Panc1 (cell line): Measurements from ENCODE around the gene CDYL. TPM values are rescaled to one million over a fixed set of nuclear protein-coding genes. Genes with fewer than 3 reads are reported as not detected.

ENCODE experiments used
- ATAC-seq: fragments of 200-7000 bp; cut with Tn5 transposase; 2 replicates; pipeline ENCODE4 v1.9.1; 2020; ENCODE audit warnings: mild to moderate bottlenecking, moderate library complexity
- BruUV-seq: library from RNA; stranded (reverse); fragments of 400-500 nt; replicated peaks from 2 replicates; lab custom pipeline; 2021; lab: Mats Ljungman, UMichigan
- CTCF ChIA-PET: fragments of 300-600 bp; sonication (Branson Sonifier 250); formaldehyde crosslinking; loops from one replicate; lab custom pipeline; 2022; ENCODE audit warnings: antibody characterized with exemption; lab: Charles Lee
- POLR2A ChIA-PET: fragments of 300-600 bp; sonication (Branson Sonifier 250); formaldehyde crosslinking; loops from one replicate; lab custom pipeline; 2022; ENCODE audit warnings: antibody characterized with exemption; lab: Charles Lee
- DNase-seq: peaks from one replicate; pipeline ENCODE4 v3.0.0-alpha.2; 2010; ENCODE audit warnings: low read depth, low spot score
- H3K27ac ChIP-seq: 2 replicates; pipeline ENCODE4 v1.5.1; 2011; ENCODE audit warnings: mild to moderate bottlenecking, low read length, inconsistent platforms
- H3K27me3 ChIP-seq: fragments of 200-500 bp; sonication (Bioruptor generic); 2 replicates; pipeline ENCODE4 v1.6.0; 2014; ENCODE audit warnings: low read length, inconsistent platforms; ENCODE audit not compliant: control insufficient read depth, insufficient read depth
- H3K36me3 ChIP-seq: fragments of 200-500 bp; sonication (Bioruptor generic); 2 replicates; pipeline ENCODE4 v1.5.1; 2014; ENCODE audit warnings: inconsistent platforms, mild to moderate bottlenecking, low read length, moderate library complexity; ENCODE audit not compliant: control insufficient read depth, insufficient read depth
- H3K4me1 ChIP-seq: 2 replicates; pipeline ENCODE4 v1.5.1; 2011; ENCODE audit warnings: inconsistent platforms, mild to moderate bottlenecking, low read length, moderate library complexity; ENCODE audit not compliant: control insufficient read depth, insufficient read depth
- H3K4me3 ChIP-seq, 2 experiments: 2 replicates each; pipeline ENCODE4 v1.5.1; 2011 to 2012; ENCODE audit warnings: low read depth in 2 of 2, low read length in 2 of 2, mild to moderate bottlenecking in 2 of 2, inconsistent platforms in 1 of 2, moderate library complexity in 1 of 2
- H3K9me3 ChIP-seq: fragments of 200-500 bp; sonication (Bioruptor generic); 2 replicates; pipeline ENCODE4 v1.5.1; 2014; ENCODE audit warnings: low read depth, mild to moderate bottlenecking, inconsistent platforms, low read length, moderate library complexity; ENCODE audit not compliant: control insufficient read depth, insufficient read depth
- POLR2AphosphoS5 ChIP-seq: IDR thresholded peaks from 2 replicates; pipeline ENCODE4 v1.6.1; 2012; ENCODE audit warnings: mild to moderate bottlenecking, low read depth, low read length, moderate library complexity
- SIN3A ChIP-seq: IDR thresholded peaks from 2 replicates; pipeline ENCODE4 v1.6.1; 2012; ENCODE audit warnings: low read depth, mild to moderate bottlenecking, low read length, moderate library complexity, borderline replicate concordance; ENCODE audit not compliant: insufficient read depth
- TCF7L2 ChIP-seq: IDR thresholded peaks from 2 replicates; pipeline ENCODE4 v1.6.1; 2011; ENCODE audit warnings: mild to moderate bottlenecking, low read depth, low read length, inconsistent platforms
- in situ Hi-C: cut with HindIII; loops from 2 replicates; pipeline ENCODE4 v1.10.0; 2016; ENCODE audit warnings: low sequenced_read_pairs, low pct_unique_long_range_greater_than_20kb
- intact Hi-C: fragments of 100-400 bp; cut with micrococcal nuclease; formaldehyde crosslinking; loops from one replicate; pipeline ENCODE4 v1.10.0; 2022; ENCODE audit not compliant: unreplicated experiment
- total RNA-seq: library from RNA; stranded (reverse); gene quantifications from one replicate; pipeline ENCODE4 v1.2.1, GENCODE V29; 2021; ENCODE audit not compliant: unreplicated experiment
- TF ChIP-seq, protein P1 (sequence below): fragments of 450-650 bp; IDR thresholded peaks from 2 replicates; pipeline ENCODE4 v1.5.1; 2017; ENCODE audit warnings: mild to moderate bottlenecking
- TF ChIP-seq, protein P2 (sequence below), 2 experiments: IDR thresholded peaks; 2 replicates each; pipeline ENCODE4 v1.6.1; 2011 to 2012; ENCODE audit warnings: low read depth in 2 of 2, control low read depth in 1 of 2, low read length in 1 of 2, mild to moderate bottlenecking in 1 of 2, moderate library complexity in 1 of 2; ENCODE audit not compliant: insufficient read depth in 1 of 2

CDYL gene
- total RNA-seq, 1 experiment from 2014 or later = 61.4 TPM

DNA sequence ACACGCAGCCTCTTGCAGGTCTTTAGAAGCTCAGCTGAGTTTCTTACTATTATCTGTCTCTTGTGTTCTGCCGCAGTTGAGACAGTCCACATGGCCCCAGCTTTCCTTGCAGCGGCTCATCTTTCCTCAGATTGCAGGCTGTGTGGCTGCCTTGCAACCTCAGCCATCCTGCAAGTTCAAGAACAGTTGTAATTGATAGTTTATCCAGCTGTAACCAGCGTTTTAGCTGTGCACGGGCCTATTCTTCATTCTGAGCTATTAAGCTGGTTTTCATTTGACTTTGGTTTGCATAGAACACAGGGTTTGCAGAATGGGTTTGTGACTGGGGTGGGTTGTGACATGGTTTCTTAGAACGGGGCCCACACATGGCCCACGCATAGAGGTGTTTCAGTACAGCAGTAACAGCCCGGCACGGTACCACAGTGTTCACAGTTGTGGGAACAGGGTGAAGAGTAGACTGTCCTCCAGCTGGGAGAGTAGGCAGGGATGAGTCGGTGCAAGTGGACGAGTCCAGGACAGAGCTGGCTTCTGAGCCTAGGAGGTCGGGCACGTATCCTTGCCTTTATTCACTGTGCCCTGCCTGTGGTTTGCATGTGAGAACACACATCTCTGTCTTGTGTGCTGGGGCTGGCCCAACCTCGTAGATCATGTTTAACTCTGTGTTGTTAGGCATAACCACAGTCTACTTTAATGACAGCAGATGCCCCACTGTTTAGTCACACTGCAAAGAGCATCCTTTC lies 138.4 kb downstream of the CDYL start:
- no peak overlapping the region for H3K4me3 ChIP-seq
- H3K36me3 ChIP-seq = no peaks in the 10 kb centered on the region
- ATAC-seq (no peak), DNase-seq (no peak)
- TF ChIP-seq, protein P1, sequence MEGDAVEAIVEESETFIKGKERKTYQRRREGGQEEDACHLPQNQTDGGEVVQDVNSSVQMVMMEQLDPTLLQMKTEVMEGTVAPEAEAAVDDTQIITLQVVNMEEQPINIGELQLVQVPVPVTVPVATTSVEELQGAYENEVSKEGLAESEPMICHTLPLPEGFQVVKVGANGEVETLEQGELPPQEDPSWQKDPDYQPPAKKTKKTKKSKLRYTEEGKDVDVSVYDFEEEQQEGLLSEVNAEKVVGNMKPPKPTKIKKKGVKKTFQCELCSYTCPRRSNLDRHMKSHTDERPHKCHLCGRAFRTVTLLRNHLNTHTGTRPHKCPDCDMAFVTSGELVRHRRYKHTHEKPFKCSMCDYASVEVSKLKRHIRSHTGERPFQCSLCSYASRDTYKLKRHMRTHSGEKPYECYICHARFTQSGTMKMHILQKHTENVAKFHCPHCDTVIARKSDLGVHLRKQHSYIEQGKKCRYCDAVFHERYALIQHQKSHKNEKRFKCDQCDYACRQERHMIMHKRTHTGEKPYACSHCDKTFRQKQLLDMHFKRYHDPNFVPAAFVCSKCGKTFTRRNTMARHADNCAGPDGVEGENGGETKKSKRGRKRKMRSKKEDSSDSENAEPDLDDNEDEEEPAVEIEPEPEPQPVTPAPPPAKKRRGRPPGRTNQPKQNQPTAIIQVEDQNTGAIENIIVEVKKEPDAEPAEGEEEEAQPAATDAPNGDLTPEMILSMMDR = no peak
- TF ChIP-seq TCF7L2 (no peak), POLR2AphosphoS5 (no peak), SIN3A (no peak)
- TF ChIP-seq, protein P2, sequence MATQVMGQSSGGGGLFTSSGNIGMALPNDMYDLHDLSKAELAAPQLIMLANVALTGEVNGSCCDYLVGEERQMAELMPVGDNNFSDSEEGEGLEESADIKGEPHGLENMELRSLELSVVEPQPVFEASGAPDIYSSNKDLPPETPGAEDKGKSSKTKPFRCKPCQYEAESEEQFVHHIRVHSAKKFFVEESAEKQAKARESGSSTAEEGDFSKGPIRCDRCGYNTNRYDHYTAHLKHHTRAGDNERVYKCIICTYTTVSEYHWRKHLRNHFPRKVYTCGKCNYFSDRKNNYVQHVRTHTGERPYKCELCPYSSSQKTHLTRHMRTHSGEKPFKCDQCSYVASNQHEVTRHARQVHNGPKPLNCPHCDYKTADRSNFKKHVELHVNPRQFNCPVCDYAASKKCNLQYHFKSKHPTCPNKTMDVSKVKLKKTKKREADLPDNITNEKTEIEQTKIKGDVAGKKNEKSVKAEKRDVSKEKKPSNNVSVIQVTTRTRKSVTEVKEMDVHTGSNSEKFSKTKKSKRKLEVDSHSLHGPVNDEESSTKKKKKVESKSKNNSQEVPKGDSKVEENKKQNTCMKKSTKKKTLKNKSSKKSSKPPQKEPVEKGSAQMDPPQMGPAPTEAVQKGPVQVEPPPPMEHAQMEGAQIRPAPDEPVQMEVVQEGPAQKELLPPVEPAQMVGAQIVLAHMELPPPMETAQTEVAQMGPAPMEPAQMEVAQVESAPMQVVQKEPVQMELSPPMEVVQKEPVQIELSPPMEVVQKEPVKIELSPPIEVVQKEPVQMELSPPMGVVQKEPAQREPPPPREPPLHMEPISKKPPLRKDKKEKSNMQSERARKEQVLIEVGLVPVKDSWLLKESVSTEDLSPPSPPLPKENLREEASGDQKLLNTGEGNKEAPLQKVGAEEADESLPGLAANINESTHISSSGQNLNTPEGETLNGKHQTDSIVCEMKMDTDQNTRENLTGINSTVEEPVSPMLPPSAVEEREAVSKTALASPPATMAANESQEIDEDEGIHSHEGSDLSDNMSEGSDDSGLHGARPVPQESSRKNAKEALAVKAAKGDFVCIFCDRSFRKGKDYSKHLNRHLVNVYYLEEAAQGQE (IDR thresholded peaks at IDR 0.05; ENCODE audit: insufficient read depth in 1 of 2, low read depth in 2 of 2, low read length in 1 of 2) = no peak
- H3K4me1 ChIP-seq = peaks cover 4% of the 10 kb centered on the region; the same call in 1 of the 2 replicates
- ChIA-PET POLR2A (no interaction called here), CTCF (no interaction called here)
- in situ Hi-C loops (no loop called here), intact Hi-C loops (no loop called here)
- no peaks in the 10 kb centered on the region for H3K27me3 ChIP-seq
- no peaks in the 10 kb centered on the region for H3K9me3 ChIP-seq
- H3K27ac ChIP-seq = no peak overlapping the region
- BruUV-seq = no TSS peak

DNA sequence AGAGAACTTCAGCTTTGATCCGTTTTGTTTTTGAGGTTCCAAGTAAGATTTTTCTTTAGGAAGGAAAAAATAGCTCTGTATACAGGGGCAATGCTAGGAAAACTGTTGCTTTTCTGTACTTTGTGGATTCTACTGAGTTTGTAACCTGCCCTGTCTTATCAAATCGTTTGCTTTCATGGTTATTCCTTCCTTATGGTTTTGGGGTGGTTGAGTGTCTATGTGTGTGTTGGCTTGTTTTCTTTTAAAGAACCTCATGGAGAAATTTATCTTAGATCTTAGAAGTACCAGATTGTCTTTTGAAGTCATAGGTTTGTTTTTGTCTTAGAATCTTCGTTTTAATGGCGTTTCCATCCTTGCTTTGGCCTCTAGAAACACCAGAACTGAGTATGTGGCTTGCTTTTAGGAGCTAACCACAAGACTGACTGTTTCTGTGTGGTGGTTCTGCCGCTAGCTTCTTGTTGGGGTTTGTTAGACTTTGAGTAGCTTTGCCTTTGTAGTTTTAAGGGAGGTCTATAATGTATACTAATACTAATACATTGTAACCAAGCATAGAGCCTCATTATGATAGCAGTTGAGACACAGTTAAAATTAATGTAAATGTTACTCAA lies 140.9 kb downstream of the CDYL start:
- intact Hi-C loops (no loop called here), in situ Hi-C loops (no loop called here)
- ATAC-seq (no peak), DNase-seq (no peak)
- H3K9me3 ChIP-seq = no peaks in the 10 kb centered on the region
- H3K27ac ChIP-seq = no peak overlapping the region
- no peaks in the 10 kb centered on the region for H3K27me3 ChIP-seq
- H3K4me1 ChIP-seq = peaks cover 4% of the 10 kb centered on the region; the same call in 1 of the 2 replicates
- TF ChIP-seq TCF7L2 (no peak), POLR2AphosphoS5 (no peak), SIN3A (no peak)
- TF ChIP-seq, protein P2 (IDR thresholded peaks at IDR 0.05; ENCODE audit: insufficient read depth in 1 of 2, low read depth in 2 of 2, low read length in 1 of 2) = no peak
- TF ChIP-seq, protein P1 = no peak
- no peaks in the 10 kb centered on the region for H3K36me3 ChIP-seq
- no peak overlapping the region for H3K4me3 ChIP-seq
- no TSS peak for BruUV-seq
- ChIA-PET CTCF (no interaction called here), POLR2A (no interaction called here)
